Measurements from ENCODE around the gene ATP6V1G2. TPM values are rescaled to one million over a fixed set of nuclear protein-coding genes. Genes with fewer than 3 reads are reported as not detected.

The ATP6V1G2 gene
- total RNA-seq, 2 experiments from 2014 or later = 0.86 to 1.1 TPM

- Mint-ChIP-seq H3K9me3 (no peaks in the 10 kb centered on the region), H3K4me3 (peak overlapping the region; percentile 96), H3K27ac (peak overlapping the region; percentile 97), H3K27me3 (no peaks in the 10 kb centered on the region), H3K36me3 (ENCODE audit: low read depth) (peaks cover 58% of the 10 kb centered on the region), H3K4me1 (ENCODE audit: low read depth) (peaks cover 58% of the 10 kb centered on the region)
- intact Hi-C loops (cut with micrococcal nuclease) = loop anchor here (2.0 kb wide), 1 partner anchor 15 kb away; no protein-coding TSS in a partner anchor
- CTCF ChIA-PET = interaction anchor here (1.1 to 56.2 kb wide), 3 partner anchors 12 to 86 kb away, joined by 3 to 2542 read pairs (median 2542); partner anchors contain the start of genes ATP6V1G2, DDX39B, LST1 and LTA
- POLR2A ChIA-PET = interaction anchor here (0.8 to 35.7 kb wide), 14 partner anchors 3 to 248 kb away, joined by 3 to 1181 read pairs (median 6); partner anchors contain the start of genes ATP6V1G2, BAG6, C6orf47 and DDX39B
- no peak for DNase-seq
- TF ChIP-seq, protein P1, sequence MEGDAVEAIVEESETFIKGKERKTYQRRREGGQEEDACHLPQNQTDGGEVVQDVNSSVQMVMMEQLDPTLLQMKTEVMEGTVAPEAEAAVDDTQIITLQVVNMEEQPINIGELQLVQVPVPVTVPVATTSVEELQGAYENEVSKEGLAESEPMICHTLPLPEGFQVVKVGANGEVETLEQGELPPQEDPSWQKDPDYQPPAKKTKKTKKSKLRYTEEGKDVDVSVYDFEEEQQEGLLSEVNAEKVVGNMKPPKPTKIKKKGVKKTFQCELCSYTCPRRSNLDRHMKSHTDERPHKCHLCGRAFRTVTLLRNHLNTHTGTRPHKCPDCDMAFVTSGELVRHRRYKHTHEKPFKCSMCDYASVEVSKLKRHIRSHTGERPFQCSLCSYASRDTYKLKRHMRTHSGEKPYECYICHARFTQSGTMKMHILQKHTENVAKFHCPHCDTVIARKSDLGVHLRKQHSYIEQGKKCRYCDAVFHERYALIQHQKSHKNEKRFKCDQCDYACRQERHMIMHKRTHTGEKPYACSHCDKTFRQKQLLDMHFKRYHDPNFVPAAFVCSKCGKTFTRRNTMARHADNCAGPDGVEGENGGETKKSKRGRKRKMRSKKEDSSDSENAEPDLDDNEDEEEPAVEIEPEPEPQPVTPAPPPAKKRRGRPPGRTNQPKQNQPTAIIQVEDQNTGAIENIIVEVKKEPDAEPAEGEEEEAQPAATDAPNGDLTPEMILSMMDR (IDR thresholded peaks at IDR 0.05) = no peak
- ATAC-seq = no peak
Measured at GRCh38 chr6:31573239-31574105, 27.1 kb upstream of the ATP6V1G2 start.

DNA sequence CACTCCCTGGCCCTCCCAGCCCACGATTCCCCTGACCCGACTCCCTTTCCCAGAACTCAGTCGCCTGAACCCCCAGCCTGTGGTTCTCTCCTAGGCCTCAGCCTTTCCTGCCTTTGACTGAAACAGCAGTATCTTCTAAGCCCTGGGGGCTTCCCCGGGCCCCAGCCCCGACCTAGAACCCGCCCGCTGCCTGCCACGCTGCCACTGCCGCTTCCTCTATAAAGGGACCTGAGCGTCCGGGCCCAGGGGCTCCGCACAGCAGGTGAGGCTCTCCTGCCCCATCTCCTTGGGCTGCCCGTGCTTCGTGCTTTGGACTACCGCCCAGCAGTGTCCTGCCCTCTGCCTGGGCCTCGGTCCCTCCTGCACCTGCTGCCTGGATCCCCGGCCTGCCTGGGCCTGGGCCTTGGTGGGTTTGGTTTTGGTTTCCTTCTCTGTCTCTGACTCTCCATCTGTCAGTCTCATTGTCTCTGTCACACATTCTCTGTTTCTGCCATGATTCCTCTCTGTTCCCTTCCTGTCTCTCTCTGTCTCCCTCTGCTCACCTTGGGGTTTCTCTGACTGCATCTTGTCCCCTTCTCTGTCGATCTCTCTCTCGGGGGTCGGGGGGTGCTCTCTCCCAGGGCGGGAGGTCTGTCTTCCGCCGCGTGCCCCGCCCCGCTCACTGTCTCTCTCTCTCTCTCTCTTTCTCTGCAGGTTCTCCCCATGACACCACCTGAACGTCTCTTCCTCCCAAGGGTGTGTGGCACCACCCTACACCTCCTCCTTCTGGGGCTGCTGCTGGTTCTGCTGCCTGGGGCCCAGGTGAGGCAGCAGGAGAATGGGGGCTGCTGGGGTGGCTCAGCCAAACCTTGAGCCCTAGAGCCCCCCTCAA is 25.9 kb upstream of the ATP6V1G2 start, which contains the start of gene LTA:
LTA (plus strand) TSS at position 249 of the 871 bp plus-strand sequence; CDS start at position 703, 454 bp downstream.
- H3K4me3 Mint-ChIP-seq = peak within 1 kb of the TSS; percentile 96
- ATAC-seq (peak; percentile 58), DNase-seq (peak; percentile 92)
- TF ChIP-seq, protein P1 (IDR thresholded peaks at IDR 0.05) = no peak
- peaks cover 48% of the 10 kb centered on the region for H3K36me3 Mint-ChIP-seq (ENCODE audit: low read depth)
- H3K4me1 Mint-ChIP-seq (ENCODE audit: low read depth) = peaks cover 66% of the 10 kb centered on the region
- CTCF ChIA-PET = interaction anchor here (1.0 to 56.2 kb wide), 7 partner anchors 9 to 80 kb away, joined by 3 to 2542 read pairs (median 7); partner anchors contain the start of genes ATP6V1G2, DDX39B, LST1 and LTA
- H3K27me3 Mint-ChIP-seq = no peaks in the 10 kb centered on the region
- POLR2A ChIA-PET = interaction anchor here (0.9 to 35.7 kb wide), 5 partner anchors 2 to 166 kb away, joined by 3 to 1181 read pairs (median 97); partner anchors contain the start of genes DDX39B, LST1, LTA and LTB
- H3K27ac Mint-ChIP-seq = peak within 1 kb of the TSS; percentile 97
- intact Hi-C loops (cut with micrococcal nuclease) = no loop called here
- no peaks in the 10 kb centered on the region for H3K9me3 Mint-ChIP-seq

- Mint-ChIP-seq H3K27ac (peak overlapping the region; percentile 91), H3K9me3 (no peaks in the 10 kb centered on the region), H3K27me3 (no peaks in the 10 kb centered on the region), H3K4me1 (ENCODE audit: low read depth) (peaks cover 74% of the 10 kb centered on the region), H3K36me3 (ENCODE audit: low read depth) (peaks cover 32% of the 10 kb centered on the region), H3K4me3 (peak overlapping the region; percentile 16)
- DNase-seq = no peak
- ChIA-PET POLR2A (interaction anchor here (0.6 to 35.7 kb wide), 5 partner anchors 0 to 95 kb away, joined by 3 to 1181 read pairs (median 17); partner anchors contain the start of genes GPANK1, LST1, LTA and LTB), CTCF (interaction anchor here (1.4 to 56.2 kb wide), 5 partner anchors 7 to 22 kb away, joined by 5 to 2542 read pairs (median 25); partner anchors contain the start of genes LST1, LTB, NCR3 and TNF)
- no peak for ATAC-seq
- intact Hi-C loops (cut with micrococcal nuclease) = loop anchor here (10.0 kb wide), 1 partner anchor 255 kb away; the partner anchor contains the start of gene HSPA1B
- TF ChIP-seq, protein P1 (IDR thresholded peaks at IDR 0.05) = no peak
Measured at GRCh38 chr6:31569861-31570536, 23.6 kb upstream of the ATP6V1G2 start.

- ATAC-seq = peak; percentile 53
- POLR2A ChIA-PET = interaction anchor here (0.7 to 35.7 kb wide), 9 partner anchors 2 to 259 kb away, joined by 3 to 1181 read pairs (median 4); partner anchors contain the start of genes DDX39B, HSPA1B, LST1 and LTA
- Mint-ChIP-seq H3K4me3 (peak overlapping the region; percentile 54), H3K4me1 (ENCODE audit: low read depth) (peaks cover 70% of the 10 kb centered on the region), H3K36me3 (ENCODE audit: low read depth) (peaks cover 30% of the 10 kb centered on the region), H3K27me3 (no peaks in the 10 kb centered on the region), H3K27ac (peak overlapping the region; percentile 91), H3K9me3 (no peaks in the 10 kb centered on the region)
- TF ChIP-seq, protein P1 (IDR thresholded peaks at IDR 0.05) = no peak
- intact Hi-C loops (cut with micrococcal nuclease) = loop anchor here (1.0 to 10.0 kb wide), 2 partner anchors 9 to 256 kb away; partner anchors contain the start of gene HSPA1B
- peak; percentile 88 for DNase-seq
- CTCF ChIA-PET = interaction anchor here (1.0 to 56.2 kb wide), 5 partner anchors 10 to 26 kb away, joined by 3 to 2542 read pairs (median 25); partner anchors contain the start of genes LST1, LTB, NCR3 and NFKBIL1
Measured at GRCh38 chr6:31568537-31568961, 22.1 kb upstream of the ATP6V1G2 start.
